Smooth muscle cell of the brain vasculature (primary cell): ENCODE measurements around the gene CTRL.
"Not testable (repeated sequence)": the region's sequence is repeated elsewhere in the genome, so short reads cannot be mapped to it uniquely, and the experiment has no call there.

ENCODE experiments used
- DNase-seq: peaks from one replicate; pipeline ENCODE4 v3.0.0-alpha.2; 2012; ENCODE audit warnings: low read depth, low spot score

The CTRL gene

GRCh38 chr16:67941469-67942199 lies 10.0 kb upstream of the CTRL start:
- no peak for DNase-seq

GRCh38 chr16:67940446-67941089 lies 8.9 kb upstream of the CTRL start:
- DNase-seq: no peak

- DNase-seq: no peak
Measured at GRCh38 chr16:67939507-67940445, 8.1 kb upstream of the CTRL start.

GRCh38 chr16:67937713-67938112 lies 6.1 kb upstream of the CTRL start:
- not testable (repeated sequence) for DNase-seq

- no peak for DNase-seq
Measured at GRCh38 chr16:67936880-67937605, 5.4 kb upstream of the CTRL start.

- no peak for DNase-seq
Measured at GRCh38 chr16:67936124-67936879, 4.6 kb upstream of the CTRL start, which contains the start of gene PSMB10. Gene PSMB10 (minus strand): TSS chr16:67936850. CDS start chr16:67936749, 101 bp downstream.

GRCh38 chr16:67935402-67936123 lies 3.9 kb upstream of the CTRL start:
- peak; percentile 73 for DNase-seq

- no peak for DNase-seq
Measured at GRCh38 chr16:67935101-67935401, 3.4 kb upstream of the CTRL start.

GRCh38 chr16:67934306-67935100 lies 2.8 kb upstream of the CTRL start:
- no peak for DNase-seq

GRCh38 chr16:67933805-67934204 lies 2.1 kb upstream of the CTRL start:
- DNase-seq: no peak

GRCh38 chr16:67932462-67932840 lies 789 bp upstream of the CTRL start:
- no peak for DNase-seq

- DNase-seq: no peak
Measured at GRCh38 chr16:67930678-67931211, 917 bp downstream of the CTRL start.

- no peak for DNase-seq
Measured at GRCh38 chr16:67930191-67930590, 1.5 kb downstream of the CTRL start.

GRCh38 chr16:67928561-67929364 lies 2.9 kb downstream of the CTRL start:
- DNase-seq: no peak

- no peak for DNase-seq
Measured at GRCh38 chr16:67928147-67928546, 3.5 kb downstream of the CTRL start.

- no peak for DNase-seq
Measured at GRCh38 chr16:67927131-67927941, 4.3 kb downstream of the CTRL start.

- DNase-seq: no peak
Measured at GRCh38 chr16:67926181-67926750, 5.4 kb downstream of the CTRL start.
